GM18873 (cell line): ENCODE data around the gene SFT2D3.

Experiments used
- ATAC-seq: cut with Tn5 transposase; IDR thresholded peaks from one replicate; pipeline ENCODE4 v1.9.1; 2021; ENCODE audit warnings: mild to moderate bottlenecking, moderate library complexity, moderate number of reproducible peaks; ENCODE audit not compliant: unreplicated experiment, low FRiP score

The SFT2D3 gene

GRCh38 chr2:127735537-127736399 lies 34.5 kb downstream of the SFT2D3 start:
- ATAC-seq: peak; percentile 74

GRCh38 chr2:127737892-127738291 lies 36.6 kb downstream of the SFT2D3 start:
- no peak for ATAC-seq

- ATAC-seq: no peak
These were observed 38.5 kb downstream of the SFT2D3 start for GRCh38 chr2:127739800-127740199.

- ATAC-seq: no peak
These were observed 39.5 kb downstream of the SFT2D3 start for GRCh38 chr2:127740665-127741288.

GRCh38 chr2:127743477-127744026 lies 42.3 kb downstream of the SFT2D3 start:
- no peak for ATAC-seq

- ATAC-seq: no peak
These were observed 46.3 kb downstream of the SFT2D3 start for GRCh38 chr2:127747621-127748020.

GRCh38 chr2:127749537-127749936 lies 48.2 kb downstream of the SFT2D3 start:
- ATAC-seq: peak; percentile 97

- no peak for ATAC-seq
These were observed 52.1 kb downstream of the SFT2D3 start for GRCh38 chr2:127753374-127753773.

- ATAC-seq: no peak
These were observed 52.9 kb downstream of the SFT2D3 start for GRCh38 chr2:127754186-127754585.
